CD14-positive monocyte (primary cell): ENCODE measurements around the gene TRAM2. TPM values are rescaled to one million over a fixed set of nuclear protein-coding genes. Genes with fewer than 3 reads are reported as not detected.

Experiments
- DNase-seq, 3 donors: peaks; one replicate each; pipeline ENCODE4 v3.0.0-alpha.2; 2011 to 2022
- H2AFZ ChIP-seq: 2 replicates; pipeline ENCODE4 v1.6.0; 2012; ENCODE audit warnings: mild to moderate bottlenecking, low read depth, low read length, inconsistent platforms; ENCODE audit not compliant: insufficient read depth, poor library complexity, severe bottlenecking
- H3K27ac ChIP-seq, 2 donors: 1 replicate in 1 of 2; 2 replicates in 1 of 2; pipeline ENCODE4 v1.5.1; 2012 to 2013; ENCODE audit warnings: low read length in 2 of 2, control low read depth in 1 of 2, inconsistent platforms in 1 of 2, low read depth in 1 of 2, mild to moderate bottlenecking in 1 of 2
- H3K27me3 ChIP-seq, 2 donors: one replicate each; pipeline versions ENCODE4 v1.6.0 to v1.6.1; 2011 to 2013; ENCODE audit warnings: low read length in 2 of 2; ENCODE audit not compliant: control insufficient read depth in 2 of 2, insufficient read depth in 2 of 2
- H3K36me3 ChIP-seq, 2 donors: replicated peaks in 1 of 2; 1 replicate in 1 of 2; 2 replicates in 1 of 2; pipeline versions ENCODE4 v1.5.1 to v1.6.1; 2012 to 2013; ENCODE audit warnings: low read length in 2 of 2, control low read depth in 1 of 2, inconsistent platforms in 1 of 2, mild to moderate bottlenecking in 1 of 2; ENCODE audit not compliant: insufficient read depth in 2 of 2, control insufficient read depth in 1 of 2
- H3K4me1 ChIP-seq, 2 donors: 1 replicate in 1 of 2; 2 replicates in 1 of 2; pipeline versions ENCODE4 v1.5.1 to v1.6.1; 2012 to 2013; ENCODE audit warnings: low read length in 2 of 2, control low read depth in 1 of 2, inconsistent platforms in 1 of 2, mild to moderate bottlenecking in 1 of 2, moderate library complexity in 1 of 2; ENCODE audit not compliant: insufficient read depth in 2 of 2, control insufficient read depth in 1 of 2
- H3K4me2 ChIP-seq: replicated peaks from 2 replicates; pipeline ENCODE3; 2012; ENCODE audit warnings: low read length, moderate library complexity, mild to moderate bottlenecking; ENCODE audit not compliant: poor library complexity, severe bottlenecking; ENCODE audit errors: extremely low read depth
- H3K4me3 ChIP-seq, 3 experiments: fragments of 200-600 bp in 1 of 3; sonication (generic) in 1 of 3; replicated peaks in 1 of 3; 1 replicate in 2 of 3; 2 replicates in 1 of 3; pipeline ENCODE4 v1.5.1; 2011 to 2013; ENCODE audit warnings: low read length in 3 of 3, mild to moderate bottlenecking in 3 of 3, control low read depth in 2 of 3, low read depth in 2 of 3, inconsistent platforms in 1 of 3, moderate library complexity in 1 of 3
- H3K79me2 ChIP-seq: 2 replicates; pipeline ENCODE4 v1.6.0; 2012; ENCODE audit warnings: mild to moderate bottlenecking, control low read depth, inconsistent platforms, low read length, moderate library complexity; ENCODE audit not compliant: insufficient read depth
- H3K9ac ChIP-seq: 2 replicates; pipeline ENCODE4 v1.6.0; 2017; ENCODE audit warnings: low read length, mild to moderate bottlenecking; ENCODE audit not compliant: insufficient read depth, poor library complexity, severe bottlenecking
- H3K9me3 ChIP-seq, 2 donors: replicated peaks in 1 of 2; 1 replicate in 1 of 2; 2 replicates in 1 of 2; pipeline versions ENCODE4 v1.5.1 to v1.6.1; 2012 to 2013; ENCODE audit warnings: low read length in 2 of 2, control low read depth in 1 of 2; ENCODE audit not compliant: control insufficient read depth in 1 of 2, insufficient read depth in 1 of 2
- H4K20me1 ChIP-seq: 2 replicates; pipeline ENCODE4 v1.6.0; 2012; ENCODE audit warnings: mild to moderate bottlenecking, low read length, control low read depth, moderate library complexity; ENCODE audit not compliant: insufficient read depth
- H3K27ac Mint-ChIP-seq, 7 donors: one replicate each; pipeline ENCODE4 v1.8.0; 2020; ENCODE audit warnings: mild to moderate bottlenecking in 7 of 7, mixed read lengths in 7 of 7, moderate library complexity in 6 of 7, inconsistent platforms in 2 of 7
- H3K27me3 Mint-ChIP-seq, 3 donors: one replicate each; pipeline ENCODE4 v1.8.0; 2021 to 2022; ENCODE audit warnings: low read depth in 3 of 3, mild to moderate bottlenecking in 3 of 3, mixed read lengths in 3 of 3, moderate library complexity in 3 of 3, inconsistent platforms in 1 of 3
- H3K36me3 Mint-ChIP-seq, 2 donors: one replicate each; pipeline ENCODE4 v1.8.0; 2020; ENCODE audit warnings: mixed read lengths in 2 of 2, inconsistent platforms in 1 of 2, mild to moderate bottlenecking in 1 of 2
- H3K4me1 Mint-ChIP-seq: one replicate; pipeline ENCODE4 v1.8.0; 2020; ENCODE audit warnings: mild to moderate bottlenecking, mixed read lengths
- H3K4me3 Mint-ChIP-seq, 2 donors: one replicate each; pipeline ENCODE4 v1.8.0; 2020; ENCODE audit warnings: mild to moderate bottlenecking in 2 of 2, mixed read lengths in 2 of 2, moderate library complexity in 1 of 2
- H3K9me3 Mint-ChIP-seq, 7 donors: one replicate each; pipeline ENCODE4 v1.8.0; 2020 to 2022; ENCODE audit warnings: mixed read lengths in 7 of 7, mild to moderate bottlenecking in 6 of 7, moderate library complexity in 6 of 7, inconsistent platforms in 2 of 7
- CTCF ChIP-seq: fragments of 200-600 bp; IDR thresholded peaks from one replicate; pipeline ENCODE4 v1.8.0; 2022; ENCODE audit warnings: antibody characterized with exemption, mild to moderate bottlenecking
- WGBS: methylation state at CpG from one replicate; pipeline ENCODE4 v1.1.5; 2013; ENCODE audit warnings: missing lambda C conversion rate; ENCODE audit not compliant: insufficient coverage; 5-methylcytosine and 5-hydroxymethylcytosine counted together
- intact Hi-C, 2 donors: fragments of 100-400 bp; cut with micrococcal nuclease; formaldehyde crosslinking; loops; one replicate each; pipeline versions ENCODE4 v1.15.0 to v1.15.1; 2023
- polyA plus RNA-seq, 3 donors: library from polyadenylated mRNA; depleted of rRNA in 1 of 3; unstranded in 2 of 3; stranded (reverse) in 1 of 3; fragments of 300-500 nt in 2 of 3; fragments of >200 nt in 1 of 3; fragmentation: Illumina TruSeq in 2 of 3; gene quantifications; 1 replicate in 2 of 3; 2 replicates in 1 of 3; pipeline ENCODE4 v1.2.3, GENCODE V29; 2012 to 2021

Gene TRAM2
- polyA plus RNA-seq, 3 donors = 4.7 to 11.7 (median 5.9) TPM

GRCh38 chr6:52538901-52539354 lies 37.9 kb downstream of the TRAM2 start:
- H3K27ac ChIP-seq = no peak overlapping the region
- TF ChIP-seq CTCF = no peak
- H4K20me1 ChIP-seq = peaks cover 67% of the 10 kb centered on the region
- H3K79me2 ChIP-seq = peaks cover 65% of the 10 kb centered on the region
- Mint-ChIP-seq H3K9me3 (no peaks in the 10 kb centered on the region), H3K27me3 (no peaks in the 10 kb centered on the region), H3K4me1 (peaks cover 13% of the 10 kb centered on the region), H3K4me3 (no peak overlapping the region), H3K36me3 (peaks cover 25 to 32% of the 10 kb centered on the region in 2 donors), H3K27ac (no peak overlapping the region)
- H3K27me3 ChIP-seq = no peaks in the 10 kb centered on the region
- no peak overlapping the region for H2AFZ ChIP-seq
- no peaks in the 10 kb centered on the region for H3K4me1 ChIP-seq
- H3K9ac ChIP-seq = no peak overlapping the region
- DNase-seq = no peak
- 100% methylated on average over 4 of the region's 5 CpGs for WGBS
- no peak overlapping the region for H3K4me3 ChIP-seq
- H3K4me2 ChIP-seq = no peak overlapping the region
- H3K36me3 ChIP-seq = peaks cover 10 to 31% of the 10 kb centered on the region in 2 donors
- H3K9me3 ChIP-seq = no peaks in the 10 kb centered on the region
- intact Hi-C loops = no loop called here

- intact Hi-C loops = no loop called here
- no peak overlapping the region for H3K4me3 Mint-ChIP-seq
Observed at GRCh38 chr6:52538252-52538900, 38.5 kb downstream of the TRAM2 start.

More at GRCh38 chr6:52538252-52538900, 38.5 kb downstream of the TRAM2 start:
- H3K27me3 ChIP-seq = no peaks in the 10 kb centered on the region
- no peak overlapping the region for H3K9ac ChIP-seq
- no peaks in the 10 kb centered on the region for H3K9me3 Mint-ChIP-seq
- no peak overlapping the region for H3K4me3 ChIP-seq
- H3K79me2 ChIP-seq = peaks cover 60% of the 10 kb centered on the region
- no peak overlapping the region for H2AFZ ChIP-seq
- H3K4me1 ChIP-seq = no peaks in the 10 kb centered on the region
- H4K20me1 ChIP-seq = peaks cover 62% of the 10 kb centered on the region
- peaks cover 10 to 30% of the 10 kb centered on the region in 2 donors for H3K36me3 ChIP-seq
- no peak for TF ChIP-seq CTCF
- no peaks in the 10 kb centered on the region for H3K27me3 Mint-ChIP-seq
- no peaks in the 10 kb centered on the region for H3K9me3 ChIP-seq
- H3K4me1 Mint-ChIP-seq = peaks cover 13% of the 10 kb centered on the region
- WGBS = 100% methylated on average over 2 of the region's 5 CpGs
- H3K4me2 ChIP-seq = no peak overlapping the region
- H3K27ac ChIP-seq = no peak overlapping the region
- H3K36me3 Mint-ChIP-seq = peaks cover 28 to 29% of the 10 kb centered on the region in 2 donors
- no peak for DNase-seq
- H3K27ac Mint-ChIP-seq = peak overlapping the region in 1 of 7 donors; percentile 60
